IMR-90 (cell line): ENCODE results near the gene OCLN. TPM values are rescaled to one million over a fixed set of nuclear protein-coding genes. Genes with fewer than 3 reads are reported as not detected.
"Not testable (repeated sequence)": the region's sequence is repeated elsewhere in the genome, so short reads cannot be mapped to it uniquely, and the experiment has no call there.

Source experiments
- ATAC-seq: fragments of 200-7000 bp; cut with Tn5 transposase; 2 replicates; pipeline ENCODE4 v1.9.1; 2020; ENCODE audit warnings: low read depth, mild to moderate bottlenecking, moderate library complexity
- BruUV-seq: library from RNA; stranded (reverse); fragments of 400-500 nt; replicated peaks from 2 replicates; lab custom pipeline; 2021; lab: Mats Ljungman, UMichigan
- CTCF ChIA-PET: fragments of 300-600 bp; formaldehyde crosslinking; extraction: SDS; loops from one replicate; lab custom pipeline; 2021; ENCODE audit warnings: antibody characterized with exemption; lab: Yijun Ruan, JAX
- POLR2A ChIA-PET: fragments of 300-600 bp; sonication (Branson Sonifier 250); formaldehyde crosslinking; loops from one replicate; lab custom pipeline; 2022; ENCODE audit warnings: antibody characterized with exemption; ENCODE audit not compliant: unreplicated experiment; lab: Charles Lee
- DNase-seq: peaks from one replicate; pipeline ENCODE4 v3.0.0; 2013
- H2AFZ ChIP-seq: replicated peaks from 2 replicates; pipeline ENCODE3; 2013; ENCODE audit warnings: low read length, mild to moderate bottlenecking; ENCODE audit not compliant: poor library complexity
- H2AK5ac ChIP-seq: 2 replicates; pipeline ENCODE4 v1.6.1; 2013; ENCODE audit warnings: low read depth, low read length, inconsistent platforms
- H2AK9ac ChIP-seq: replicated peaks from 2 replicates; pipeline ENCODE3; 2013; ENCODE audit warnings: mild to moderate bottlenecking, low read depth, low read length, moderate library complexity; ENCODE audit not compliant: poor library complexity
- H2BK120ac ChIP-seq: 2 replicates; pipeline ENCODE4 v1.6.1; 2013; ENCODE audit warnings: low read depth, low read length, inconsistent platforms
- H2BK15ac ChIP-seq: 3 replicates; pipeline ENCODE4 v1.6.1; 2013; ENCODE audit warnings: low read depth, low read length, inconsistent platforms
- H2BK20ac ChIP-seq: 2 replicates; pipeline ENCODE4 v1.6.1; 2013; ENCODE audit warnings: low read depth, mild to moderate bottlenecking, inconsistent platforms, low read length, moderate library complexity
- H2BK5ac ChIP-seq: 2 replicates; pipeline ENCODE4 v1.6.1; 2013; ENCODE audit warnings: mild to moderate bottlenecking, low read depth, low read length, inconsistent platforms; ENCODE audit not compliant: poor library complexity, severe bottlenecking
- H3K14ac ChIP-seq: replicated peaks from 2 replicates; pipeline ENCODE4 v1.6.1; 2013; ENCODE audit warnings: low read depth, low read length, inconsistent platforms
- H3K18ac ChIP-seq: 2 replicates; pipeline ENCODE4 v1.6.1; 2013; ENCODE audit warnings: low read depth, low read length, control low read depth
- H3K23ac ChIP-seq: 2 replicates; pipeline ENCODE4 v1.6.1; 2013; ENCODE audit warnings: low read depth, low read length, inconsistent platforms
- H3K27ac ChIP-seq: 2 replicates; pipeline ENCODE4 v1.5.1; 2013; ENCODE audit warnings: mild to moderate bottlenecking, control low read depth, low read length; ENCODE audit not compliant: insufficient read depth
- H3K27me3 ChIP-seq: 2 replicates; pipeline ENCODE4 v1.6.1; 2013; ENCODE audit warnings: low read length; ENCODE audit not compliant: control insufficient read depth, insufficient read depth
- H3K36me3 ChIP-seq: 2 replicates; pipeline ENCODE4 v1.6.1; 2013; ENCODE audit warnings: low read length, mixed read lengths; ENCODE audit not compliant: control insufficient read depth, insufficient read depth
- H3K4ac ChIP-seq: 2 replicates; pipeline ENCODE4 v1.6.1; 2013; ENCODE audit warnings: low read depth, low read length, inconsistent platforms
- H3K4me1 ChIP-seq: 2 replicates; pipeline ENCODE4 v1.6.1; 2013; ENCODE audit warnings: low read length, mixed read lengths; ENCODE audit not compliant: control insufficient read depth, insufficient read depth
- H3K4me2 ChIP-seq: 2 replicates; pipeline ENCODE4 v1.6.1; 2013; ENCODE audit warnings: low read depth, mild to moderate bottlenecking, control low read depth, low read length, moderate library complexity
- H3K4me3 ChIP-seq: 2 replicates; pipeline ENCODE4 v1.5.1; 2013; ENCODE audit warnings: low read depth, mild to moderate bottlenecking, control low read depth, low read length, moderate library complexity; ENCODE audit not compliant: insufficient read depth
- H3K56ac ChIP-seq: 2 replicates; pipeline ENCODE4 v1.6.1; 2013; ENCODE audit warnings: low read length, inconsistent platforms; ENCODE audit not compliant: insufficient read depth; ENCODE audit errors: extremely low read depth
- H3K79me1 ChIP-seq, 2 experiments: 2 replicates each; pipeline ENCODE4 v1.6.1; 2013; ENCODE audit warnings: low read length in 2 of 2, inconsistent platforms in 1 of 2, low read depth in 1 of 2
- H3K9ac ChIP-seq: 2 replicates; pipeline ENCODE4 v1.6.1; 2013; ENCODE audit warnings: low read depth, low read length, control low read depth
- H3K9me1 ChIP-seq: 2 replicates; pipeline ENCODE4 v1.6.1; 2013; ENCODE audit warnings: low read length, inconsistent platforms; ENCODE audit not compliant: insufficient read depth
- H3K9me3 ChIP-seq: 2 replicates; pipeline ENCODE4 v1.6.1; 2013; ENCODE audit warnings: low read length; ENCODE audit not compliant: control insufficient read depth, insufficient read depth
- H4K20me1 ChIP-seq: 2 replicates; pipeline ENCODE4 v1.6.1; 2013; ENCODE audit warnings: low read length, inconsistent platforms; ENCODE audit not compliant: insufficient read depth
- H4K5ac ChIP-seq: 2 replicates; pipeline ENCODE4 v1.6.1; 2013; ENCODE audit warnings: mild to moderate bottlenecking, low read depth, low read length, control low read depth
- H4K8ac ChIP-seq, 2 experiments: 2 replicates each; pipeline ENCODE4 v1.6.1; 2013; ENCODE audit warnings: low read depth in 2 of 2, low read length in 2 of 2, control low read depth in 1 of 2, inconsistent platforms in 1 of 2
- H4K91ac ChIP-seq: 2 replicates; pipeline ENCODE4 v1.6.1; 2013; ENCODE audit warnings: low read depth, low read length, inconsistent platforms; ENCODE audit not compliant: insufficient read depth
- WGBS, 2 experiments: methylation state at CpG; one replicate each; pipeline versions ENCODE4 v1.1.5 to v1.1.7; 2013; ENCODE audit warnings: missing lambda C conversion rate in 2 of 2; ENCODE audit not compliant: insufficient read length in 1 of 2; ENCODE audit errors: extremely low coverage in 2 of 2; 5-methylcytosine and 5-hydroxymethylcytosine counted together
- dilution Hi-C: fragments of 300-500 bp; cut with HindIII; formaldehyde crosslinking; loops from one replicate; pipeline ENCODE4 v1.14.3; 2018; ENCODE audit warnings: low sequenced_read_pairs; ENCODE audit not compliant: unreplicated experiment
- in situ Hi-C: fragments of 300-500 bp; cut with MboI; formaldehyde crosslinking; loops from 3 replicates; pipeline ENCODE4 v1.14.3; 2019; ENCODE audit warnings: low sequenced_read_pairs, inconsistent platforms, mixed read lengths
- intact Hi-C: fragments of 100-400 bp; cut with micrococcal nuclease; formaldehyde crosslinking; loops from 2 replicates; pipeline ENCODE4 v1.10.0; 2022
- polyA plus RNA-seq, 3 experiments: library from polyadenylated mRNA; depleted of rRNA; stranded (reverse); fragments of >200 nt; gene quantifications; 2 replicates each; pipeline ENCODE4 v1.2.3, GENCODE V29; 2012; ENCODE audit warnings: low replicate concordance in 1 of 3
- total RNA-seq: library from RNA; depleted of rRNA; stranded (reverse); fragments of >200 nt; gene quantifications from 2 replicates; pipeline ENCODE4 v1.2.3, GENCODE V29; 2012

Gene OCLN
- total and polyA plus RNA-seq, 2 of the 4 experiments (the other 2 are of a cell fraction): 0.72 to 0.99 TPM

DNA sequence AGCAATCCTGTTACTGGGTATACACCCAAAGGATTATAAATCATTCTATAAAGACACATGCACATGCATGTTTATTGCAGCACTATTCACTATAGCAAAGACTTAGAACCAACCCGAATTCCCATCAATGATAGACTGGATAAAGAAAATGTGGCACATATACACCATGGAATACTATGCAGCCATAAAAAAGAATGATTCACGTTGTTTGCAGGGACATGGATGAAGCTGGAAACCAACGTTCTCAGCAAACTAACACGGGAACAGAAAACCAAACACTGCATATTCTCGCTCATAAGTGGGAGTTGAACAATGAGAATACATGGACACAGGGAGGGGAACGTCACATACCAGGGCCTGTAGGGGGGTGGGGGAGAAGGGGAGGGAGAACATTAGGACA lies 21.1 kb upstream of the OCLN start:
- in situ Hi-C loops, H4K8ac ChIP-seq: not testable (repeated sequence)

DNA sequence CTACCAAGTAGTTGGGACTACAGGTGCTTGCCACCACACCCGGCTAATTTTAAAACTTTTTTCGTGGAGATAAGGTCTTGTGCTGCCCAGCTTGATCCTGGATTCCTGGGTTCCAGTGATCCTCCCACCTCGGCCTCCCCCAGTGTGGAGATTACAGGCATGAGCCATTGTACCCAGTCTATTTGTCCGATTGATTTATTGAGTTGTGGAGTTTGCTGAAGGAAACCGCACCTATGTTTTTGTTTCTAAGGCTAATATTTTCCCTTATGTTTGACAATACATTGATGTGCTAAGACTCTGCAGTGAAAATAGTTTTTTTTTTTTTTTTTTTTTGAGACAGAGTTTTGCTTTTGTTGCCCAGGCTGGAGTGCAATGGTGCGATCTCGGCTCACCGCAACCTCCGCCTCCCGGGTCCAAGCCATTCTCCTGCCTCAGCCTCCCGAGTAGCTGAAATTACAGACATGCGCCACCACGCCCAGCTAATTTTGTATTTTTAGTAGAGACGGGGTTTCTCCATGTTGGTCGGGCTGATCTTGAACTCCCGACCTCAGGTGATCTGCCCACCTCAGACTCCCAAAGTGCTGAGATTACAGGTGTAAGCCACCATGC lies 20.0 kb upstream of the OCLN start:
- H3K4me2 ChIP-seq, H3K9ac ChIP-seq, H2BK5ac ChIP-seq, H3K14ac ChIP-seq, H3K79me1 ChIP-seq, H3K36me3 ChIP-seq, H2BK120ac ChIP-seq, H2BK20ac ChIP-seq, dilution Hi-C loops, H3K9me3 ChIP-seq, H4K8ac ChIP-seq, H2AK5ac ChIP-seq, H3K4me3 ChIP-seq, ATAC-seq, H4K20me1 ChIP-seq, H2AFZ ChIP-seq, H2AK9ac ChIP-seq, H3K4ac ChIP-seq, in situ Hi-C loops, CTCF ChIA-PET, H3K27ac ChIP-seq, H4K91ac ChIP-seq, H3K18ac ChIP-seq, POLR2A ChIA-PET, H3K4me1 ChIP-seq, H3K23ac ChIP-seq, intact Hi-C loops, BruUV-seq, DNase-seq, H3K27me3 ChIP-seq, H2BK15ac ChIP-seq, H3K56ac ChIP-seq, H4K5ac ChIP-seq, H3K9me1 ChIP-seq: not testable (repeated sequence)
- WGBS, 2 experiments: no CpG with 5 or more reads among the region's 16 CpGs

More for the DNA sequence above, 21.1 kb upstream of the OCLN start:
- WGBS, 2 experiments: 90% methylated on average over 3 of the region's 6 CpGs; no CpG with 5 or more reads in 1 of the 2 experiments
- H3K36me3 ChIP-seq, H3K9me3 ChIP-seq, H2AFZ ChIP-seq, ATAC-seq, H3K4me1 ChIP-seq, H3K9ac ChIP-seq, H3K27me3 ChIP-seq, H3K18ac ChIP-seq, dilution Hi-C loops, H3K9me1 ChIP-seq, H2BK20ac ChIP-seq, H3K4me3 ChIP-seq, H2AK9ac ChIP-seq, H3K14ac ChIP-seq, H4K91ac ChIP-seq, H3K27ac ChIP-seq, H2AK5ac ChIP-seq, H3K79me1 ChIP-seq, H3K4ac ChIP-seq, H4K20me1 ChIP-seq, intact Hi-C loops, BruUV-seq, H2BK15ac ChIP-seq, H4K5ac ChIP-seq, H3K4me2 ChIP-seq, DNase-seq, CTCF ChIA-PET, POLR2A ChIA-PET, H3K56ac ChIP-seq, H2BK5ac ChIP-seq, H3K23ac ChIP-seq, H2BK120ac ChIP-seq: not testable (repeated sequence)
